ENCODE measurements around the gene CHST11. TPM values are rescaled to one million over a fixed set of nuclear protein-coding genes. Genes with fewer than 3 reads are reported as not detected.

Gene CHST11
- total and polyA plus RNA-seq, 10 of the 15 experiments (the other 5 are each of a cell fraction or from before 2014, with no cell fraction given), result 1.9 to 38.1 (median 17.2) TPM

DNA sequence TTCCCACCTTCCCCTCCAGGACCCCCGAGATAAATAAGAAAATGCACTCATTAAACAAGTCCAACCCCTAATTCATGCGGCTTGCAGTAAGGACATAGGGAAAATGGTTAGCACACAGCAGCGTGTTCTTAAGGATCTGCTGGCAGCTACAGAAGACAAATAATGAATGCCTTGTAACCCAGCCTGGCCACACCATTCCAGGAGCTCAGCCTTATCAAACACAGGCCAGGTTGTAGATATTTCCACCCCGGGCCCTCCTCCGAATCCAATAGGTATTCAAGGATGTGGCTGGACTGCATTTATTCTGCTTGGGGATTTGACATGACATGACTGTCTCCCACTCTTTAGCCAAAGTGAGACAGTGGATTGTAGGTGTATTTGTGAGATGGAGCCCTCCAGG lies 256.2 kb downstream of the CHST11 start (continued):
- TF ChIP-seq, protein P1, sequence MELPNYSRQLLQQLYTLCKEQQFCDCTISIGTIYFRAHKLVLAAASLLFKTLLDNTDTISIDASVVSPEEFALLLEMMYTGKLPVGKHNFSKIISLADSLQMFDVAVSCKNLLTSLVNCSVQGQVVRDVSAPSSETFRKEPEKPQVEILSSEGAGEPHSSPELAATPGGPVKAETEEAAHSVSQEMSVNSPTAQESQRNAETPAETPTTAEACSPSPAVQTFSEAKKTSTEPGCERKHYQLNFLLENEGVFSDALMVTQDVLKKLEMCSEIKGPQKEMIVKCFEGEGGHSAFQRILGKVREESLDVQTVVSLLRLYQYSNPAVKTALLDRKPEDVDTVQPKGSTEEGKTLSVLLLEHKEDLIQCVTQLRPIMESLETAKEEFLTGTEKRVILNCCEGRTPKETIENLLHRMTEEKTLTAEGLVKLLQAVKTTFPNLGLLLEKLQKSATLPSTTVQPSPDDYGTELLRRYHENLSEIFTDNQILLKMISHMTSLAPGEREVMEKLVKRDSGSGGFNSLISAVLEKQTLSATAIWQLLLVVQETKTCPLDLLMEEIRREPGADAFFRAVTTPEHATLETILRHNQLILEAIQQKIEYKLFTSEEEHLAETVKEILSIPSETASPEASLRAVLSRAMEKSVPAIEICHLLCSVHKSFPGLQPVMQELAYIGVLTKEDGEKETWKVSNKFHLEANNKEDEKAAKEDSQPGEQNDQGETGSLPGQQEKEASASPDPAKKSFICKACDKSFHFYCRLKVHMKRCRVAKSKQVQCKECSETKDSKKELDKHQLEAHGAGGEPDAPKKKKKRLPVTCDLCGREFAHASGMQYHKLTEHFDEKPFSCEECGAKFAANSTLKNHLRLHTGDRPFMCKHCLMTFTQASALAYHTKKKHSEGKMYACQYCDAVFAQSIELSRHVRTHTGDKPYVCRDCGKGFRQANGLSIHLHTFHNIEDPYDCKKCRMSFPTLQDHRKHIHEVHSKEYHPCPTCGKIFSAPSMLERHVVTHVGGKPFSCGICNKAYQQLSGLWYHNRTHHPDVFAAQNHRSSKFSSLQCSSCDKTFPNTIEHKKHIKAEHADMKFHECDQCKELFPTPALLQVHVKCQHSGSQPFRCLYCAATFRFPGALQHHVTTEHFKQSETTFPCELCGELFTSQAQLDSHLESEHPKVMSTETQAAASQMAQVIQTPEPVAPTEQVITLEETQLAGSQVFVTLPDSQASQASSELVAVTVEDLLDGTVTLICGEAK (IDR thresholded peaks at IDR 0.05; ENCODE audit: borderline replicate concordance), result no peak

DNA sequence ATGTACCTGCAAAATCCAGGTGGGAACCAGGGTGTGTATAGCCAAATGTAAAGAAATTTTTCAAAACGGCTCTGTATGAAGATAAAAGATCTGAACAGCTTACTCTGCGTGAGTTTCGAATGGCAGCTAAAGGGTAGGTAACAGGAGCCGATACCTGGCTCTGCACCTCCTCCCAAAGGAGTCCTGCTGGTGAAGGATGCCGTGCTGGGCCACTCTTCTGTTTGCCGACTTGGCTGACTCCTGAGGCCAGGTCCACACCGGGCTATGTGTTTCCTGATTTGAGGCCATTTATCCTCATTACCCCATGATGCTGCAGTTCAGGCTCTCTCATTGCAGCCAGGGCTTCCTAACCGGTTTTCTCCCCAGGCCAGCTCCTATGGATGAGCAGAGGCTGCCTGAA lies 256.7 kb downstream of the CHST11 start:
- no peak overlapping the region for H3K9ac ChIP-seq (ENCODE audit: control insufficient read depth, insufficient read depth, low read length)
- no peak overlapping the region for H2AFZ ChIP-seq (ENCODE audit: control insufficient read depth, low read depth, low read length)
- no peaks in the 10 kb centered on the region for H3K9me3 ChIP-seq (replicated peaks; ENCODE audit: control insufficient read depth, insufficient read depth, low read length)
- no TSS peak for BruUV-seq (replicated peaks)
- no peaks in the 10 kb centered on the region; the same call in 1 of the 2 replicates for H3K4me1 ChIP-seq (ENCODE audit: control insufficient read depth, insufficient read depth, low read length)
- no peaks in the 10 kb centered on the region; a peak in 1 of 4 replicates for H3K27me3 ChIP-seq (replicated peaks in 1 of 2; ENCODE audit: control insufficient read depth in 2 of 2, insufficient read depth in 2 of 2, low read length in 1 of 2)
- ATAC-seq (no peak), FAIRE-seq (no peak), DNase-seq (ENCODE audit: low read depth, low spot score) (no peak)
- intact Hi-C loops (cut with micrococcal nuclease; ENCODE audit: unreplicated experiment) (no loop called here), in situ Hi-C loops (cut with MboI) (no loop called here)
- CTCF ChIA-PET, result interaction anchor here (0.8 kb wide), 1 partner anchor 332 kb away, joined by 4 read pairs; no protein-coding TSS in a partner anchor
- no peaks in the 10 kb centered on the region for H4K20me1 ChIP-seq (ENCODE audit: control insufficient read depth, insufficient read depth)
- H3K36me3 ChIP-seq (ENCODE audit: control insufficient read depth in 2 of 2, insufficient read depth in 2 of 2, low read length in 1 of 2), result 0 out of 4 replicates have a peak, but pooled peaks cover 0 to 5% of the 10 kb centered on the region in 2 experiments
- H3K79me2 ChIP-seq (ENCODE audit: control insufficient read depth, insufficient read depth, low read length), result no peaks in the 10 kb centered on the region; the same call in 1 of the 2 replicates
- RAD21 ChIA-PET (ENCODE audit: unreplicated experiment), result no interaction called here
- H3K27ac ChIP-seq (ENCODE audit: control insufficient read depth, insufficient read depth), result no peak overlapping the region
- H3K4me3 ChIP-seq, result no peak overlapping the region
- no peak overlapping the region for H3K4me2 ChIP-seq (ENCODE audit: control insufficient read depth, insufficient read depth)
- SMC1A ChIA-PET (ENCODE audit: uncharacterized antibody, unreplicated experiment), result no interaction called here
- POLR2A ChIA-PET, result no interaction called here
- TF ChIP-seq, protein P2, sequence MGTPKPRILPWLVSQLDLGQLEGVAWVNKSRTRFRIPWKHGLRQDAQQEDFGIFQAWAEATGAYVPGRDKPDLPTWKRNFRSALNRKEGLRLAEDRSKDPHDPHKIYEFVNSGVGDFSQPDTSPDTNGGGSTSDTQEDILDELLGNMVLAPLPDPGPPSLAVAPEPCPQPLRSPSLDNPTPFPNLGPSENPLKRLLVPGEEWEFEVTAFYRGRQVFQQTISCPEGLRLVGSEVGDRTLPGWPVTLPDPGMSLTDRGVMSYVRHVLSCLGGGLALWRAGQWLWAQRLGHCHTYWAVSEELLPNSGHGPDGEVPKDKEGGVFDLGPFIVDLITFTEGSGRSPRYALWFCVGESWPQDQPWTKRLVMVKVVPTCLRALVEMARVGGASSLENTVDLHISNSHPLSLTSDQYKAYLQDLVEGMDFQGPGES (IDR thresholded peaks at IDR 0.05), result no peak
- TF ChIP-seq EED (IDR thresholded peaks at IDR 0.05; ENCODE audit: low read depth), result no peak
- 85% methylated on average over 8 of the region's 8 CpGs for WGBS (ENCODE audit: insufficient coverage, insufficient replicate concordance, low lambda C conversion rate, missing lambda C conversion rate)
